ENCODE results near the gene RAPGEF1. TPM values are rescaled to one million over a fixed set of nuclear protein-coding genes. Genes with fewer than 3 reads are reported as not detected.

RAPGEF1 gene
- total RNA-seq, 1 donor from 2014 or later, result 119 TPM

Other genes with a start within 250 kb of the RAPGEF1 start
- gene POMT1, start 237.2 kb downstream of the RAPGEF1 start, total RNA-seq, result 21.8 TPM
- 21.7 TPM for gene UCK1, start 208.8 kb downstream of the RAPGEF1 start, total RNA-seq
- not detected for gene PRRT1B, start 194.6 kb downstream of the RAPGEF1 start, total RNA-seq